Measurements from ENCODE around the gene TMEM163.

- TF ChIP-seq POLR2A (IDR thresholded peaks at IDR 0.05) (no peak), CTCF (IDR thresholded peaks at IDR 0.05) (no peak)
Measured at GRCh38 chr2:134493797-134494196, 225.0 kb downstream of the TMEM163 start.

Data from body of pancreas (tissue), 4 donors.